GM12878 (cell line): ENCODE data around the gene NPM3. TPM values are rescaled to one million over a fixed set of nuclear protein-coding genes. Genes with fewer than 3 reads are reported as not detected.
A peak's percentile ranks its signal among the peaks of the same experiment; 100 is the strongest.

Experiments
- ATAC-seq: fragments of 200-7000 bp; cut with Tn5 transposase; 3 replicates; pipeline ENCODE4 v1.9.1; 2020; ENCODE audit warnings: mild to moderate bottlenecking, moderate library complexity
- BruUV-seq: library from RNA; stranded (reverse); fragments of 400-500 nt; replicated peaks from 2 replicates; lab custom pipeline; 2021; lab: Mats Ljungman, UMichigan
- CTCF ChIA-PET: fragments of 300-600 bp; sonication (Branson Sonifier 250); formaldehyde crosslinking; extraction: SDS; loops from one replicate; lab custom pipeline; 2021; ENCODE audit warnings: inconsistent platforms; lab: Yijun Ruan, JAX
- POLR2A ChIA-PET: fragments of 350-600 bp; formaldehyde crosslinking; extraction: SDS; loops from one replicate; lab custom pipeline; 2021; ENCODE audit warnings: inconsistent platforms; lab: Charles Lee
- RAD21 ChIA-PET: fragments of 300-600 bp; sonication (Branson Sonifier 250); formaldehyde crosslinking; loops from one replicate; lab custom pipeline; 2023; ENCODE audit warnings: antibody characterized with exemption; ENCODE audit not compliant: unreplicated experiment; lab: Charles Lee
- SMC1A ChIA-PET: fragments of 300-600 bp; sonication (Branson Sonifier 250); formaldehyde crosslinking; loops from one replicate; lab custom pipeline; 2023; ENCODE audit not compliant: unreplicated experiment, uncharacterized antibody; lab: Charles Lee
- DNase-seq: peaks from one replicate; pipeline ENCODE4 v3.0.0-alpha.2; 2011; ENCODE audit warnings: low read depth, low spot score
- FAIRE-seq: peaks from 3 replicates; lab custom pipeline; 2011; peaks lifted over from hg19 to GRCh38; lab: Jason Lieb, UNC
- H2AFZ ChIP-seq: 2 replicates; pipeline ENCODE4 v1.6.0; 2011; ENCODE audit warnings: low read depth, low read length, control low read depth; ENCODE audit not compliant: control insufficient read depth
- H3K27ac ChIP-seq: 2 replicates; pipeline ENCODE4 v1.5.1; 2011; ENCODE audit warnings: control low read depth; ENCODE audit not compliant: control insufficient read depth, insufficient read depth
- H3K27me3 ChIP-seq, 2 experiments: replicated peaks in 1 of 2; 2 replicates each; pipeline versions ENCODE4 v1.6.0 to v1.6.1; 2011; ENCODE audit warnings: low read length in 1 of 2; ENCODE audit not compliant: control insufficient read depth in 2 of 2, insufficient read depth in 2 of 2
- H3K36me3 ChIP-seq, 2 experiments: 2 replicates each; pipeline ENCODE4 v1.5.1; 2011; ENCODE audit warnings: low read length in 1 of 2; ENCODE audit not compliant: control insufficient read depth in 2 of 2, insufficient read depth in 2 of 2
- H3K4me1 ChIP-seq: 2 replicates; pipeline ENCODE4 v1.6.1; 2011; ENCODE audit warnings: mild to moderate bottlenecking, low read length, moderate library complexity, mixed read lengths; ENCODE audit not compliant: control insufficient read depth, insufficient read depth
- H3K4me2 ChIP-seq: 2 replicates; pipeline ENCODE4 v1.6.0; 2011; ENCODE audit warnings: control low read depth; ENCODE audit not compliant: control insufficient read depth, insufficient read depth
- H3K4me3 ChIP-seq: fragments of 200-600 bp; sonication (generic); 2 replicates; pipeline ENCODE4 v1.5.1; 2016
- H3K79me2 ChIP-seq: 2 replicates; pipeline ENCODE4 v1.6.0; 2011; ENCODE audit warnings: low read length; ENCODE audit not compliant: control insufficient read depth, insufficient read depth
- H3K9ac ChIP-seq: 2 replicates; pipeline ENCODE4 v1.8.0; 2011; ENCODE audit warnings: low read length, control low read depth, mixed read lengths; ENCODE audit not compliant: control insufficient read depth, insufficient read depth
- H3K9me3 ChIP-seq: replicated peaks from 3 replicates; pipeline ENCODE4 v1.5.1; 2011; ENCODE audit warnings: mild to moderate bottlenecking, low read length; ENCODE audit not compliant: control insufficient read depth, insufficient read depth
- H4K20me1 ChIP-seq: 2 replicates; pipeline ENCODE4 v1.6.0; 2011; ENCODE audit not compliant: control insufficient read depth, insufficient read depth
- ATF7 ChIP-seq: fragments of 450-650 bp; IDR thresholded peaks from 2 replicates; pipeline ENCODE4 v1.6.1; 2016; ENCODE audit warnings: low read depth, mild to moderate bottlenecking
- BHLHE40 ChIP-seq, 2 experiments: fragments of 450-650 bp in 1 of 2; IDR thresholded peaks; 2 replicates each; pipeline ENCODE4 v1.6.1; 2011 to 2017; ENCODE audit warnings: low read depth in 2 of 2, borderline replicate concordance in 1 of 2, improper control_type of control experiment in 1 of 2, low read length in 1 of 2, mild to moderate bottlenecking in 1 of 2
- CBX3 ChIP-seq: fragments of 200-600 bp; sonication (generic); IDR thresholded peaks from 2 replicates; pipeline ENCODE4 v1.6.1; 2016; ENCODE audit warnings: low read depth, borderline replicate concordance
- EP300 ChIP-seq, 2 experiments: fragments of 150-350 bp in 1 of 2; IDR thresholded peaks; 2 replicates each; pipeline ENCODE4 v1.6.1; 2011 to 2012; ENCODE audit warnings: low read depth in 2 of 2, low read length in 2 of 2, borderline replicate concordance in 1 of 2, improper control_type of control experiment in 1 of 2, inconsistent platforms in 1 of 2; ENCODE audit not compliant: control insufficient read depth in 1 of 2
- FOXM1 ChIP-seq: IDR thresholded peaks from 2 replicates; pipeline ENCODE4 v1.6.1; 2012; ENCODE audit warnings: low read depth, mild to moderate bottlenecking, inconsistent platforms, low read length, moderate library complexity
- IKZF1 ChIP-seq: fragments of 450-650 bp; conservative IDR thresholded peaks from 2 replicates; pipeline ENCODE4 v1.6.1; 2017; ENCODE audit warnings: antibody characterized with exemption, mild to moderate bottlenecking
- IRF5 ChIP-seq: fragments of 450-650 bp; IDR thresholded peaks from 2 replicates; pipeline ENCODE4 v1.6.1; 2017; ENCODE audit warnings: borderline replicate concordance
- KLF5 ChIP-seq: fragments of 450-650 bp; IDR thresholded peaks from 2 replicates; pipeline ENCODE4 v1.6.1; 2014; ENCODE audit warnings: mild to moderate bottlenecking; ENCODE audit not compliant: partially characterized antibody
- PAX8 ChIP-seq: fragments of 450-650 bp; IDR thresholded peaks from 2 replicates; pipeline ENCODE4 v1.6.1; 2017; ENCODE audit warnings: mild to moderate bottlenecking, moderate library complexity
- PML ChIP-seq: IDR thresholded peaks from 2 replicates; pipeline ENCODE4 v1.6.1; 2012; ENCODE audit warnings: low read length, inconsistent platforms
- POU2F2 ChIP-seq: IDR thresholded peaks from 3 replicates; pipeline ENCODE4 v1.6.1; 2011; ENCODE audit warnings: low read depth, mild to moderate bottlenecking, low read length, borderline replicate concordance
- RB1 ChIP-seq: fragments of 450-650 bp; formaldehyde crosslinking; IDR thresholded peaks from 2 replicates; pipeline ENCODE4 v1.6.1; 2017; ENCODE audit warnings: mild to moderate bottlenecking, borderline replicate concordance
- RBBP5 ChIP-seq: fragments of 200-600 bp; sonication (generic); conservative IDR thresholded peaks from 2 replicates; pipeline ENCODE4 v1.6.1; 2016
- RFX5 ChIP-seq: IDR thresholded peaks from 2 replicates; pipeline ENCODE4 v1.6.1; 2011; ENCODE audit warnings: low read depth, low read length, improper control_type of control experiment
- SIN3A ChIP-seq: IDR thresholded peaks from 2 replicates; pipeline ENCODE4 v1.6.1; 2012; ENCODE audit warnings: low read depth, low read length, improper control_type of control experiment
- SMARCA5 ChIP-seq: fragments of 450-650 bp; IDR thresholded peaks from 2 replicates; pipeline ENCODE4 v1.6.1; 2017; ENCODE audit warnings: mild to moderate bottlenecking
- SPI1 ChIP-seq: IDR thresholded peaks from 2 replicates; pipeline ENCODE4 v1.6.1; 2011; ENCODE audit warnings: low read depth, mild to moderate bottlenecking, low read length, moderate library complexity, borderline replicate concordance; ENCODE audit not compliant: insufficient read depth
- TCF12 ChIP-seq: IDR thresholded peaks from 2 replicates; pipeline ENCODE4 v1.6.1; 2011; ENCODE audit warnings: low read depth, mild to moderate bottlenecking, low read length
- ZBTB11 ChIP-seq: fragments of 450-650 bp; formaldehyde crosslinking; IDR thresholded peaks from 2 replicates; pipeline ENCODE4 v1.5.0; 2022; ENCODE audit warnings: mild to moderate bottlenecking, missing genetic modification characterization
- WGBS: methylation state at CpG from one replicate; pipeline ENCODE4 v1.1.6; 2016; ENCODE audit warnings: low lambda C conversion rate; ENCODE audit not compliant: insufficient replicate concordance, insufficient coverage; ENCODE audit errors: missing lambda C conversion rate; 5-methylcytosine and 5-hydroxymethylcytosine counted together
- in situ Hi-C: fragments of 300-500 bp; cut with MboI; formaldehyde crosslinking; loops from 9 replicates; pipeline ENCODE4 v1.14.3; 2018; ENCODE audit warnings: mixed read lengths
- intact Hi-C: fragments of 100-400 bp; cut with micrococcal nuclease; formaldehyde crosslinking; loops from one replicate; pipeline ENCODE4 v1.14.2; 2022; ENCODE audit not compliant: unreplicated experiment
- polyA plus RNA-seq, 11 experiments: library from polyadenylated mRNA; depleted of rRNA in 4 of 11; unstranded in 6 of 11; stranded (reverse) in 5 of 11; fragments of >200 nt; fragmentation: Nextera tagmentation in 4 of 11; fragmentation: Illumina TruSeq in 1 of 11; extraction: Ambion mirVana in 4 of 11; extraction: Trizol in 1 of 11; gene quantifications; 1 replicate in 1 of 11; 2 replicates in 10 of 11; pipeline versions ENCODE4 v1.2.1 to v1.2.3, GENCODE V29; 2011 to 2016; ENCODE audit warnings: inconsistent platforms in 2 of 11, missing spikeins in 2 of 11, low read depth in 1 of 11
- total RNA-seq, 4 experiments: library from RNA; depleted of rRNA in 3 of 4; stranded (reverse); fragments of >200 nt in 3 of 4; fragmentation: Illumina TruSeq in 1 of 4; extraction: Trizol in 1 of 4; gene quantifications; 2 replicates each; pipeline versions ENCODE4 v1.2.1 to v1.2.3, GENCODE V29; 2013 to 2021

Gene NPM3
- total and polyA plus RNA-seq, 10 of the 15 experiments (the other 5 are each of a cell fraction or from before 2014, with no cell fraction given) = 13.0 to 171 (median 93.3) TPM

GRCh38 chr10:101814466-101815071, 31.3 kb upstream of the NPM3 start:
- intact Hi-C loops = no loop called here
- peaks cover 90% of the 10 kb centered on the region for H3K79me2 ChIP-seq
- H3K27me3 ChIP-seq = no peaks in the 10 kb centered on the region
- peak overlapping the region; percentile 96 for H3K9ac ChIP-seq
- ChIA-PET POLR2A (interaction anchor here (0.6 to 1.3 kb wide), 4 partner anchors 25 to 774 kb away, joined by 3 to 4 read pairs (median 3); no protein-coding TSS in a partner anchor), RAD21 (interaction anchor here (0.6 to 1.9 kb wide), 6 partner anchors 15 to 258 kb away, joined by 3 to 7 read pairs (median 4); no protein-coding TSS in a partner anchor), SMC1A (interaction anchor here (0.6 to 1.6 kb wide), 9 partner anchors 19 to 675 kb away, joined by 3 to 5 read pairs (median 3); no protein-coding TSS in a partner anchor), CTCF (interaction anchor here (0.7 to 3.8 kb wide), 7 partner anchors 19 to 212 kb away, joined by 3 to 15 read pairs (median 5); partner anchors contain the start of gene NPM3)
- peak overlapping the region; percentile 81 for H3K4me3 ChIP-seq
- FAIRE-seq = peak; percentile 86
- H3K9me3 ChIP-seq = no peaks in the 10 kb centered on the region
- in situ Hi-C loops = no loop called here
- BruUV-seq = TSS peak; percentile 10
- H3K4me1 ChIP-seq = peaks cover 10% of the 10 kb centered on the region; the same call in 1 of the 2 replicates
- no peak overlapping the region for H2AFZ ChIP-seq
- peak; percentile 41 for ATAC-seq
- H3K36me3 ChIP-seq = peaks cover 0 to 27% of the 10 kb centered on the region in 2 experiments; a peak in 3 of 4 replicates
- peak overlapping the region; percentile 68 for H3K4me2 ChIP-seq
- WGBS = 48% methylated on average over 8 of the region's 8 CpGs
- H3K27ac ChIP-seq = peak overlapping the region; percentile 95
- peaks cover 18% of the 10 kb centered on the region; the same call in 1 of the 2 replicates for H4K20me1 ChIP-seq
- DNase-seq = no peak
- TF ChIP-seq POU2F2 = peak; percentile 46; the same call in 1 of the 3 replicates
- no peak for TF ChIP-seq PAX8
- no peak for TF ChIP-seq IRF5
- no peak for TF ChIP-seq RBBP5
- TF ChIP-seq CBX3 = no peak
- no peak for TF ChIP-seq KLF5
- TF ChIP-seq EP300 (IDR thresholded peaks at IDR 0.05; ENCODE audit: borderline replicate concordance in 1 of 2, control insufficient read depth in 1 of 2, low read depth in 2 of 2, low read length in 2 of 2) = no peak
- TF ChIP-seq RB1 = no peak
- no peak for TF ChIP-seq PML
- TF ChIP-seq SMARCA5 = no peak
- no peak for TF ChIP-seq ZBTB11 (CRISPR knock-in tag)
- TF ChIP-seq ATF7 = peak; percentile 19; the same call in 1 of the 2 replicates
- TF ChIP-seq IKZF1 = no peak
- TF ChIP-seq TCF12 = no peak
- no peak for TF ChIP-seq BHLHE40 (IDR thresholded peaks at IDR 0.05; ENCODE audit: borderline replicate concordance in 1 of 2, low read depth in 2 of 2, low read length in 1 of 2)
- TF ChIP-seq SPI1 = no peak
- TF ChIP-seq FOXM1 = no peak
- no peak for TF ChIP-seq SIN3A
- no peak for TF ChIP-seq RFX5
